Liver (tissue), 9 donors: ENCODE measurements around the gene ELL3. TPM values are rescaled to one million over a fixed set of nuclear protein-coding genes. Genes with fewer than 3 reads are reported as not detected.
"Not testable (repeated sequence)": the region's sequence is repeated elsewhere in the genome, so short reads cannot be mapped to it uniquely, and the experiment has no call there.

Experiments
- DNase-seq: peaks from one replicate; pipeline ENCODE4 v3.0.0-alpha.2; 2017; ENCODE audit warnings: low spot score
- H3K27ac ChIP-seq, 2 donors: one replicate each; pipeline ENCODE4 v1.7.0; 2013; ENCODE audit warnings: inconsistent platforms in 2 of 2, low read length in 2 of 2, control low read depth in 1 of 2, low read depth in 1 of 2, mild to moderate bottlenecking in 1 of 2
- H3K27me3 ChIP-seq, 4 donors: one replicate each; pipeline versions ENCODE4 v1.6.1 to v1.7.0; 2013; ENCODE audit warnings: low read length in 3 of 4, inconsistent platforms in 1 of 4, mild to moderate bottlenecking in 1 of 4, moderate library complexity in 1 of 4; ENCODE audit not compliant: control insufficient read depth in 4 of 4, insufficient read depth in 4 of 4
- H3K36me3 ChIP-seq, 4 donors: one replicate each; pipeline versions ENCODE4 v1.6.1 to v1.7.0; 2013; ENCODE audit warnings: low read length in 3 of 4, mild to moderate bottlenecking in 3 of 4, low read depth in 1 of 4, moderate library complexity in 1 of 4; ENCODE audit not compliant: control insufficient read depth in 4 of 4, insufficient read depth in 3 of 4
- H3K4me1 ChIP-seq, 4 donors: one replicate each; pipeline versions ENCODE4 v1.6.1 to v1.7.0; 2013; ENCODE audit warnings: low read length in 3 of 4, mild to moderate bottlenecking in 3 of 4, moderate library complexity in 1 of 4; ENCODE audit not compliant: control insufficient read depth in 4 of 4, insufficient read depth in 4 of 4
- H3K4me3 ChIP-seq, 3 donors: one replicate each; pipeline versions ENCODE4 v1.6.1 to v1.7.0; 2013; ENCODE audit warnings: low read length in 3 of 3, control low read depth in 1 of 3, low read depth in 1 of 3, mild to moderate bottlenecking in 1 of 3
- H3K9ac ChIP-seq, 2 donors: one replicate each; pipeline ENCODE4 v1.7.0; 2013; ENCODE audit warnings: low read length in 2 of 2, mild to moderate bottlenecking in 2 of 2, moderate library complexity in 2 of 2, control low read depth in 1 of 2, low read depth in 1 of 2
- H3K9me3 ChIP-seq, 4 donors: one replicate each; pipeline versions ENCODE4 v1.6.1 to v1.7.0; 2013; ENCODE audit warnings: low read length in 3 of 4; ENCODE audit not compliant: control insufficient read depth in 4 of 4
- ATF3 ChIP-seq: IDR thresholded peaks from 2 replicates; pipeline ENCODE4 v1.6.1; 2016; ENCODE audit warnings: antibody characterized with exemption
- CTCF ChIP-seq: fragments of 150-350 bp; IDR thresholded peaks from 2 replicates; pipeline ENCODE4 v1.5.1; 2017; ENCODE audit warnings: improper control_type of control experiment, low read depth, low read length; ENCODE audit not compliant: missing input control
- EGR1 ChIP-seq, 2 donors: IDR thresholded peaks; 2 replicates each; pipeline ENCODE4 v1.6.1; 2016 to 2018; ENCODE audit warnings: antibody characterized with exemption in 2 of 2, low read depth in 2 of 2
- FOXA1 ChIP-seq: IDR thresholded peaks from 2 replicates; pipeline ENCODE4 v1.6.1; 2016; ENCODE audit warnings: antibody characterized with exemption
- FOXA2 ChIP-seq: IDR thresholded peaks from 2 replicates; pipeline ENCODE4 v1.6.1; 2016; ENCODE audit warnings: antibody characterized with exemption
- GABPA ChIP-seq, 2 donors: IDR thresholded peaks in 1 of 2; conservative IDR thresholded peaks in 1 of 2; 2 replicates each; pipeline ENCODE4 v1.6.1; 2016; ENCODE audit warnings: antibody characterized with exemption in 2 of 2, mild to moderate bottlenecking in 1 of 2, moderate library complexity in 1 of 2
- HNF4A ChIP-seq, 2 donors: conservative IDR thresholded peaks; 2 replicates each; pipeline ENCODE4 v1.6.1; 2016; ENCODE audit warnings: antibody characterized with exemption in 2 of 2, mild to moderate bottlenecking in 2 of 2
- HNF4G ChIP-seq: IDR thresholded peaks from 2 replicates; pipeline ENCODE4 v1.6.1; 2016; ENCODE audit warnings: antibody characterized with exemption
- JUND ChIP-seq, 2 donors: IDR thresholded peaks; 2 replicates each; pipeline ENCODE4 v1.6.1; 2016; ENCODE audit warnings: antibody characterized with exemption in 2 of 2
- MAX ChIP-seq: IDR thresholded peaks from 2 replicates; pipeline ENCODE4 v1.6.1; 2016; ENCODE audit warnings: antibody characterized with exemption
- REST ChIP-seq: IDR thresholded peaks from 2 replicates; pipeline ENCODE4 v1.6.1; 2016; ENCODE audit warnings: antibody characterized with exemption, mild to moderate bottlenecking
- YY1 ChIP-seq: IDR thresholded peaks from 2 replicates; pipeline ENCODE4 v1.6.1; 2016; ENCODE audit warnings: antibody characterized with exemption, mild to moderate bottlenecking
- ZBTB33 ChIP-seq: IDR thresholded peaks from 2 replicates; pipeline ENCODE4 v1.6.1; 2016; ENCODE audit warnings: antibody characterized with exemption
- WGBS: extraction: QIAGEN DNeasy Blood & Tissue Kit; methylation state at CpG from one replicate; pipeline ENCODE4 v1.1.7; 2013; 5-methylcytosine and 5-hydroxymethylcytosine counted together
- polyA plus RNA-seq, 2 donors: library from polyadenylated mRNA; stranded (reverse) in 1 of 2; unstranded in 1 of 2; fragments of 200-250 nt in 1 of 2; fragments of >200 nt in 1 of 2; fragmentation: Nextera tagmentation in 1 of 2; extraction: Ambion mirVana in 1 of 2; gene quantifications; one replicate each; pipeline versions ENCODE4 v1.2.1 to v1.2.3, GENCODE V29; 2013 to 2015
- total RNA-seq, 2 donors: library from RNA; depleted of rRNA; stranded (reverse); fragments of >200 nt; gene quantifications; one replicate each; pipeline ENCODE4 v1.2.3, GENCODE V29; 2014
- donor health status: healthy.
- donor health status: healthy.
- donor health status: healthy.
- donor health status: healthy.
- donor health status: healthy.

Gene ELL3
- under 1 TPM; 0.89 to 0.92 TPM for total RNA-seq
- polyA plus RNA-seq = 1 to 10 TPM in 1 of 2 donors, under 1 TPM in 1; 0.74 to 1.4 TPM

- TF ChIP-seq ATF3 (no peak), REST (no peak), EGR1 (IDR thresholded peaks at IDR 0.05; ENCODE audit: low read depth in 2 of 2) (peak; percentile 89), FOXA2 (no peak), YY1 (no peak), HNF4G (no peak), JUND (IDR thresholded peaks at IDR 0.05) (no peak)
- peak within 1 kb of the TSS; percentile 63 to 91 (median 82) for H3K4me3 ChIP-seq
- peaks cover 5 to 22% (median 19%) of the 10 kb centered on the region in 4 donors for H3K36me3 ChIP-seq
- no peaks in the 10 kb centered on the region for H3K9me3 ChIP-seq
- H3K27ac ChIP-seq = peak within 1 kb of the TSS; percentile 84 to 88
- H3K27me3 ChIP-seq = no peaks in the 10 kb centered on the region
- H3K4me1 ChIP-seq = peaks cover 0 to 20% (median 11%) of the 10 kb centered on the region in 4 donors
- peak; percentile 88 for DNase-seq
- H3K9ac ChIP-seq = peak within 1 kb of the TSS; percentile 42 to 92
- WGBS = under 1% methylated on average over 41 of the region's 41 CpGs
Measured at GRCh38 chr15:43776718-43777266, at the start of gene ELL3. ELL3 (minus strand) TSS chr15:43776966; CDS start chr15:43776901, 65 bp downstream.

GRCh38 chr15:43826029-43826507, 49.3 kb upstream of the ELL3 start:
- WGBS = 96% methylated on average over 11 of the region's 11 CpGs
- Histone ChIP-seq H3K27me3 (no peaks in the 10 kb centered on the region), H3K4me3 (peak overlapping the region in 1 of 3 donors; percentile 57), H3K9me3 (no peaks in the 10 kb centered on the region), H3K4me1 (peaks cover 9 to 18% (median 12%) of the 10 kb centered on the region in 4 donors), H3K27ac (no peak overlapping the region), H3K36me3 (no peaks in the 10 kb centered on the region), H3K9ac (no peak overlapping the region)
- DNase-seq = no peak
- TF ChIP-seq MAX = no peak
- no peak for TF ChIP-seq JUND (IDR thresholded peaks at IDR 0.05)
- no peak for TF ChIP-seq FOXA1
- no peak for TF ChIP-seq EGR1 (IDR thresholded peaks at IDR 0.05; ENCODE audit: low read depth in 2 of 2)
- TF ChIP-seq ZBTB33 = no peak
- no peak for TF ChIP-seq YY1
- TF ChIP-seq GABPA (IDR thresholded peaks at IDR 0.05 in 1 of 2, conservative IDR thresholded peaks at IDR 0.05 in 1 of 2) = no peak
- TF ChIP-seq FOXA2 = no peak
- no peak for TF ChIP-seq ATF3
- no peak for TF ChIP-seq CTCF
- no peak for TF ChIP-seq HNF4A (conservative IDR thresholded peaks at IDR 0.05)

- H3K27me3 ChIP-seq, H3K9me3 ChIP-seq, DNase-seq, H3K36me3 ChIP-seq, H3K4me3 ChIP-seq, H3K27ac ChIP-seq, H3K9ac ChIP-seq: not testable (repeated sequence)
- 96% methylated on average over 11 of the region's 11 CpGs for WGBS
- peaks cover 9 to 18% (median 12%) of the 10 kb centered on the region in 4 donors for H3K4me1 ChIP-seq
Measured at GRCh38 chr15:43825305-43825704, 48.5 kb upstream of the ELL3 start.
